ENCODE results near the gene PITPNB. TPM values are rescaled to one million over a fixed set of nuclear protein-coding genes. Genes with fewer than 3 reads are reported as not detected.

PITPNB gene
- total RNA-seq, 4 donors from 2014 or later: 24.7 to 29.7 (median 28.2) TPM

DNA sequence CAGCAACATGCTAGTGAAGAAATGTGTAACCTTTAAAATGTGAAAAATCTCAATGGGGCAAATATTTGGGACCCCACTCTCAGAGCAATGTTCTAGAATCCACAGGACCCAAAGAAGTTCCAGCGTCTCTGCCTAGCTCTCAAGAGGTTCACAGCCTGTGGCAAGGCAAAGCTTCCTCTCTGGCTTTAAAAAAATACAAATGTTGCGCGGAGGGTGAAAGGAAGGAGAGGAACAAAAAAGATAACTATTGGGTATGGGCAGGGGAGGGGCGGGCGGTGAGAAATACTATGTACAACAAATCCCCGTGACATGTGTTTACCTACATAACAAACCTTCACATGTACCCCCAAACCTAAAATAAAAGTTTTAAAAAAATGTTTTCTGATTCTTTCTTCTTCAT is 53.6 kb downstream of the PITPNB start:
- Histone ChIP-seq H3K9me3 (no peaks in the 10 kb centered on the region), H3K4me3 (no peak overlapping the region), H3K27ac (peak overlapping the region in 3 of 4 donors; percentile 13 to 72 (median 50)), H3K27me3 (no peaks in the 10 kb centered on the region), H3K36me3 (no peaks in the 10 kb centered on the region), H3K4me1 (peaks cover 0 to 41% (median 5%) of the 10 kb centered on the region in 4 donors)
- TF ChIP-seq POLR2A (IDR thresholded peaks at IDR 0.05): no peak
- TF ChIP-seq, protein P1, sequence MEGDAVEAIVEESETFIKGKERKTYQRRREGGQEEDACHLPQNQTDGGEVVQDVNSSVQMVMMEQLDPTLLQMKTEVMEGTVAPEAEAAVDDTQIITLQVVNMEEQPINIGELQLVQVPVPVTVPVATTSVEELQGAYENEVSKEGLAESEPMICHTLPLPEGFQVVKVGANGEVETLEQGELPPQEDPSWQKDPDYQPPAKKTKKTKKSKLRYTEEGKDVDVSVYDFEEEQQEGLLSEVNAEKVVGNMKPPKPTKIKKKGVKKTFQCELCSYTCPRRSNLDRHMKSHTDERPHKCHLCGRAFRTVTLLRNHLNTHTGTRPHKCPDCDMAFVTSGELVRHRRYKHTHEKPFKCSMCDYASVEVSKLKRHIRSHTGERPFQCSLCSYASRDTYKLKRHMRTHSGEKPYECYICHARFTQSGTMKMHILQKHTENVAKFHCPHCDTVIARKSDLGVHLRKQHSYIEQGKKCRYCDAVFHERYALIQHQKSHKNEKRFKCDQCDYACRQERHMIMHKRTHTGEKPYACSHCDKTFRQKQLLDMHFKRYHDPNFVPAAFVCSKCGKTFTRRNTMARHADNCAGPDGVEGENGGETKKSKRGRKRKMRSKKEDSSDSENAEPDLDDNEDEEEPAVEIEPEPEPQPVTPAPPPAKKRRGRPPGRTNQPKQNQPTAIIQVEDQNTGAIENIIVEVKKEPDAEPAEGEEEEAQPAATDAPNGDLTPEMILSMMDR (IDR thresholded peaks at IDR 0.05): no peak
- no peak for DNase-seq

DNA sequence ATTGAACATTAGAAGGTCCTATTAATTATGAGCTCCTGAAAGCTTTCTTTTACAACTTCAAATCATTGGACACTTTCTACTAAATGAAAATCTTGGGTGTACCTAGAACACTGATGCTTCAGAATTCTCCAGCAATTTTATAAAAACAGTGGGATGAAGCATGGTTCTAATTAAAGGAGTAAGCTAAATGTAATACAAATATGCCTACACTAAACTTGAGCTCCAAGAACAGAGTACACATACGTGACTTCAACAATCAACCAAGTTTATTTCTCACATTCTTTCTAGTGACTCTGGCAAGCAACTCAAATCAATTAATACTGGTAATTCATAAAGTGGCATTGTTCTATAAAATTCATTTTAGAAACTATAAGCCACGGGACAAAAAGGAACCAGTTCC is 55.5 kb downstream of the PITPNB start:
- TF ChIP-seq, protein P1 (IDR thresholded peaks at IDR 0.05): no peak
- no peak for TF ChIP-seq POLR2A (IDR thresholded peaks at IDR 0.05)
- Histone ChIP-seq H3K4me3 (no peak overlapping the region), H3K9me3 (no peaks in the 10 kb centered on the region), H3K27me3 (no peaks in the 10 kb centered on the region), H3K4me1 (peaks cover 0 to 23% (median 5%) of the 10 kb centered on the region in 4 donors), H3K27ac (no peak overlapping the region), H3K36me3 (peaks cover 0 to under 1% (median 0%) of the 10 kb centered on the region in 3 donors)
- no peak for DNase-seq

DNA sequence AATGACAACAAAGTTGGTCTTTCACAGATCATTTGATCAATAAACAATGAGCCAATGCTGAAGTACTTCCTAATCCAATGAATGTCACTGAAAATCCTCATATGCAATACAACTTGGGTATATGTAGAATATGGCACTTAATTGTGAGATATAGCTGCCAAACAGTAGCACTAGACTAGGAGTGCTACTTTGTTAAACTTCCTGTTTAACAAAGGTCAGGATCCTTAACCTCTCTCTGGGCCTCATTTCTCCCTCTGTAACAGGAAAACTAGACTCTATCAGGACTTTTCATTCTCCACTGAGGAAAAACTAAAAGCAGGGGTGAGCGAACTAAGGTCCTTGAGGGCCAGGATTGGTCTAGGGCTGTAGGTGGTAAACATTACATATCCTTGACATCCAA is 56.1 kb downstream of the PITPNB start:
- no peaks in the 10 kb centered on the region for H3K27me3 ChIP-seq
- H3K9me3 ChIP-seq: no peaks in the 10 kb centered on the region
- H3K27ac ChIP-seq: peak overlapping the region in 1 of 4 donors; percentile 22
- no peak overlapping the region for H3K4me3 ChIP-seq
- TF ChIP-seq, protein P1 (IDR thresholded peaks at IDR 0.05): no peak
- TF ChIP-seq POLR2A (IDR thresholded peaks at IDR 0.05): no peak
- no peak for DNase-seq
- H3K36me3 ChIP-seq: peaks cover 0 to 6% (median 0%) of the 10 kb centered on the region in 3 donors
- peaks cover 0 to 17% (median 3%) of the 10 kb centered on the region in 4 donors for H3K4me1 ChIP-seq

DNA sequence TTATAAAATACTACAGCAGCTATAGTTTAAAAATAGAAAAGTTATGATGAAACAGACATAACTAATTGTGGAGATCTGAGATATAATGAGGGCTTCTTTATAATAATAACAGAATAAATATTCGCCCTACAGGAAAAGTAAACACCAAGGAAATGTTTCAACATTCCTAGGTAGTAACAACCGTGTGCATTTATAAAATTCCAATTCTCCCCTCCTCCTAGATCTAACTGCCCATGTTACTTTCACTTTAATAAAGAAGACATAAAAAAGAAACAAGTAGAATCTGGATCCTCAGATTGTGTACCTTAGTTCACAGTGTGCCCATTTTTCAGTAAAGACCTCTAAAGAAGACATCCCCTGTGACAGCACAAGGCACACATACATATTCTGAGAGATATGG is 59.7 kb downstream of the PITPNB start:
- no peak for DNase-seq
- no peak overlapping the region for H3K4me3 ChIP-seq
- peaks cover 0 to 38% (median 0%) of the 10 kb centered on the region in 3 donors for H3K36me3 ChIP-seq
- TF ChIP-seq POLR2A (IDR thresholded peaks at IDR 0.05): no peak
- TF ChIP-seq, protein P1 (IDR thresholded peaks at IDR 0.05): no peak
- H3K9me3 ChIP-seq: no peaks in the 10 kb centered on the region
- H3K4me1 ChIP-seq: no peaks in the 10 kb centered on the region
- no peaks in the 10 kb centered on the region for H3K27me3 ChIP-seq
- peak overlapping the region in 1 of 4 donors; percentile 36 for H3K27ac ChIP-seq

DNA sequence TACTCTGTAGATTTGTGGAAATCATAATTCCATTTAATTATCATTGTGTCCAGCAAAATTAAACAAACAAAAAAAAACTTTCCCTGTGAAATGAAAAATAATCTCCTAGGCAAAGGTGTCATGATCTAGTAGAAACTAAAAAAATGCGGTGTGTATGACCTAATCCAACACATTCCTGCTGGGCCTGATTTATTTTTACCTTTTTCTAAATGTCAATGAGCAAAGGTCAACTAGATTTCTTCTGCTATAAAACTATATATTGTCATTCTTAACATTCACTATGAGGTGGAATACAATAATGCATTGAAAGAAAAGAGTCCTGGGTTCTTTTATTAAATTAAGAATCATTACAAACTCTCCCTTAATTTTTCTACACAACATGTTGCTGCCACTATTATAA is 60.4 kb downstream of the PITPNB start:
- Histone ChIP-seq H3K27me3 (no peaks in the 10 kb centered on the region), H3K4me1 (no peaks in the 10 kb centered on the region), H3K4me3 (no peak overlapping the region), H3K36me3 (peaks cover 0 to 46% (median 0%) of the 10 kb centered on the region in 3 donors), H3K9me3 (no peaks in the 10 kb centered on the region), H3K27ac (peak overlapping the region in 1 of 4 donors; percentile 36)
- TF ChIP-seq, protein P1 (IDR thresholded peaks at IDR 0.05): no peak
- no peak for TF ChIP-seq POLR2A (IDR thresholded peaks at IDR 0.05)
- DNase-seq: no peak

DNA sequence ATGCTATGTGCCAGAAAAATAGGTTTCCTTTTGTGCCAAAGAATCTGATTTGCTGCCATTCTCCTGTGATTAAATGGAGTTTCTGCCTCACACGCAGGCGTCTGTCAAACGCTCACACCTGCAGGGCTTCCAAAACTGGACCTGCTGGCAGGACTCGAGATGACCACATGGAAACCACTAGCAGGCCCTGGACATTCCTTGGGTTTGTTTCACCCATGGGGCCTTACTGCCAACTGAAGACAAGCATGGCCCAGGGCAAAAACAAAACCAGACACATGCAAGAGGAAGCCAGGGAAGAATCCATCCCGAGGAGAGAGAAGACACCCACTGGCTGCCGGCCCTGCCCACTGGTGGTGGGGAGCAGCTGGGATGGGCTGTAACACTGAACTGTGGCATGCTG is 61.6 kb downstream of the PITPNB start:
- H3K9me3 ChIP-seq: no peaks in the 10 kb centered on the region
- H3K27me3 ChIP-seq: no peaks in the 10 kb centered on the region
- TF ChIP-seq POLR2A (IDR thresholded peaks at IDR 0.05): no peak
- TF ChIP-seq, protein P1 (IDR thresholded peaks at IDR 0.05): no peak
- H3K4me1 ChIP-seq: no peaks in the 10 kb centered on the region
- H3K27ac ChIP-seq: no peak overlapping the region
- peaks cover 0 to 57% (median 0%) of the 10 kb centered on the region in 3 donors for H3K36me3 ChIP-seq
- no peak overlapping the region for H3K4me3 ChIP-seq
- no peak for DNase-seq

Data from Peyer's patch (tissue), 4 donors.